GM11168 (cell line): ENCODE measurements around the gene CEP89.
"Not testable (repeated sequence)": the region's sequence is repeated elsewhere in the genome, so short reads cannot be mapped to it uniquely, and the experiment has no call there.

Experiments
- in situ Hi-C: fragments of 300-500 bp; cut with MboI; formaldehyde crosslinking; loops from one replicate; pipeline ENCODE4 v1.12.0; 2022; ENCODE audit warnings: low sequenced_read_pairs; ENCODE audit not compliant: unreplicated experiment

CEP89 gene

DNA sequence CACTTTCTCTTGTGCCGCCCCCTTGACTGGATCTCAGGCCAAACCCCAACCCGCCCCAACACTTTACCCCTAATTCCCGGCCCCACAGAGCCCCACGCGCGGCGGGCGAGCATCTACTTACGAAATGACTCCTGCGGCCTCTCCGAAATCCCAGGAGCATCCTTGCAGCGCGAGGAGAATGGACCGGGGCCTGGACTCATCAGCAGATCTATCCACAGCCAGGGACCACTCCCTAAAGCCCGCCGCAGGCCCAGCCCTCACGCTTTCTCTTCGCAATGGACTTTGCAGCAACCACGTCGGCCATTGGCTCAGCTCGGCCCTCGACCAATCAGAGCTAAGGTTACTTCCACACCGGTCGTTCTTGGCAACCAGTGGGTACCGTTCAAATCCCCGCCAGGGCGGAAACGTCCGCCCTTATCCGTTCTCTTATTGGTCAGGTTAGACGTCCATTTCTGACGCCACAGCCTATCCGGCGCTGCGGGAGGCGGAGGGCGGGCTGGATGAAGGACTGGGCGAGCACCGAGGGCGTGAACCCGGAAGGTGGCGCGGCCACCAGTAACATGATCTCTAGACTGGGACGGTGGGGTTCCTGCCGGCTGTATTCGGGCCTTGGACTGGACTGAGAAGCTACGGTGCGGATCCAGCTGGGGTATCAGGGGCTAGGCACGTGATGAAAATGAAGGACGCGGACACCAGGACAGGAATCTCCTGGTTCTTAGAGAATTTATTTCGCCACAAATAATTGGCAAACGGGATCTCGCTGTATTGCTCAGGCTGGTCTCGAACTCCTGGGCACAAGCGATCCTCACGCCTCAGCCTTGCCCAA lies at the start of gene CEP89, which contains the start of gene FAAP24:
Gene CEP89 (minus strand): TSS at position 244 of the 826 bp plus-strand sequence. CDS start 84 bp downstream, at position 160.
Gene FAAP24 (plus strand): TSS at position 528 of the 826 bp plus-strand sequence. CDS start 955 bp downstream, outside the sequence.
- in situ Hi-C loops = no loop called here

DNA sequence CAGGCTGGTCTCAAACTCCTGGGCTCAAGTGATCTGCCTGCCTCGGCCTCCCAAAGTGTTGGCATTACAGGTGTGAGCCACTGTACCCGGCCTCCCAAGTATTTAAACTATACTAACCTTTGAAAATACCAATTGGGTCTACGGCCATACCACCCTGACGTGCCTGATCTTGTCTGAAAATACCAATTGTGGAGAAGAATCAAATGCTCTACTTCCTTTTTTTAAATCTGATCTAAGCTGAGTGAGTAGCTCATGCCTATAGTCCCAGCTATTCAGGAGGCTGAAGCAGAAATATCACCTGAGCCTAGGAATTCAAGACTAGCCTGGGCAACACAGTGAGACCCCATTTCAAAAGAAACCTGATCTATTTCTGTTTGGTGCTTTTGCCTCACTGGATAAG lies 39.1 kb upstream of the CEP89 start:
- in situ Hi-C loops = not testable (repeated sequence)

DNA sequence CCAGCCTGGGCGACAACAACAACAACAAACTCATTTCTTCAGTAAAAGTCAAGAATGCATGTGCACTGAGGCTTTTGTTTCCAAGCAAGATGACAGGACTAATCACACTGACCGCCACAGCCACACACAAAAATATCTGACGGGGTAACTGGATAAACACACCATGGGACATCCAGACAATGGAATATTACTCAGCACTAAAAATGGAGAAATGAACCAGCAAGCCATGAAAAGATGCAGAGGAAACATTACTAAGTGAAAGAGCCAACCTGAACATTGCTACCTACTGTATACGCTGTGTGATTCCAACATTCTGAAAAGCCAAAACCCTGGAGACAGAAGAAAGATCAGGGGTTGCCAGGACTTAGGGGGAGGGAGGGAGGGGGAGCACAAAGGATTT lies 37.0 kb upstream of the CEP89 start:
- in situ Hi-C loops = no loop called here

DNA sequence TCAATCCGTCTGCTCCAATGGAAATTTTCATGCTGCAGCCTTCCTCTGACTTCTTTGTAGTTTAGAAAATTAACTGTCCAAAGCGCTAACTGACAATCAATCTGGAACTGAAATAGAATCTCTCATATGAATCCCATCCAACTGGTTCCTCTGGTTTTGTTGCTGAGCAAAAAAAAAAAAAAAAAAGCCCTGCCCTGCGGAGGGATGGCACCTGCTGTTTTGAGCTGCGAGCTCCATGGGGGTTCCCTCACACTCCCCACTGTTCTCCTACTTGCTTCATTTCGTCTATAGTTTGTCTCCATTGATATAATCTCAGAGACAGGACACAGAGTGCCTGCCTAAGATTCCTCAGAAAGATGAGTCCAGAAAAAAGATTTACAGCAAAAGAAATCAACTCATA lies 33.7 kb upstream of the CEP89 start:
- in situ Hi-C loops = no loop called here

DNA sequence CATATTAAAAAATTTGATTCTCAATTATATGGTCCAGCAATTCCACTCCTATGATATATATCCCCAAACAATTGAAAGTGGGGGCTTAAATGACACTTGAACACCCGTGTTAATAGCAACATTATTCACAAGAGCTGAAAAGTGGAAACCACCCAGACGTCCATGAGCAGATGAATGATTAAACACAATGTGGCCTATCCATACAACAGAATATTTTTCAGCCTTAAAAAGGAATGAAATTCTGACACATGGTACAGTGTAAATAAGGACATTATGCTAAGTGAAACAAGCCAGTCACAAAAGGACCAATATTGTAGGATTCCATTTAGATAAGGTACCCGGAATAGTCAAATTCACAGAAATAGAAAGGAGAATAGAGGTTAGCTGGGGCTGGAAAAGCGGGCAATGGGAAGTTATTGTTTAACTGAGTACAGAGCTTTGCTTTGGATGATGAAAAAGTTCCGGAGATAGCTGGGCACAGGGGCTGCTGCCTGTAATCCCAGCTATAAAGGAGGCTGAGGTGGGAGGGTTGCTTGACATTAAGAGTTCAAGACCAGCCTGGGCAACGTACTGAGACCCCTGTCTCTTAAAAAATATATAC lies 31.8 kb upstream of the CEP89 start:
- in situ Hi-C loops = not testable (repeated sequence)

DNA sequence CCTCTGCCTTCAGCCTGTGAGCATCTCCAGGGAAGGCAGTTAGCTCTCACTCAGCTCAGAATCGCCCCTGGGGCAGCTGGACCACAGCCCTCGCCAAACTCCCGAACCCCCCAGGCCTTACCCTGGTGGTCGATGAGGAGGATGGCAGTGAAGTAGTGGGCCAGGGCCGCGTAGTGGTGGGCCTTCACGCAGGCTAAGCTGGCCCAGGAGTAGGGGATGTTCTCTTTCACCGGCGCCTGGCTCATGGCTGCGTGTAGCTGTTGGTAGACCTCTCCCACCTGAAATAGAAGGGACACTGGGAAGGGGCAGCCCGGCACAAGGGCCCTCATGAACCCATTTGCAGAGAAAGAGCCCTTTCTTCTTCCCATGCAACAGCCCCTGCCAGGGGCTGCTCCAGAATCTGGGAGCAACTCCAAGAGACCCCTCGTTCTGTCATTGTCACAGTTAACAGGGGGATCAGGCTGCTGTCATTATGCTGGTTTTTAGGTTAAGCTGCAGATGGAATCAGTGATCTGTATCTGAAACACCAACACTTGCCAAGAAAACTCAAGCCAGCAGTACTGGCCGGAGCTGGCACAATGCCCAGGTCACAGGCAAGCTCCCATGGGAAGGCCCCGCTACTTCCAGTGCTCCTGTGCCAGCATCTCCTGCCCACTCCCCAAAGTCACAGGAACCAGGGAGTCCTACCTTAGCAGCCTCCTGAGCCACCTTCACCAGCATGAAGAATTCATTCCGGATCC lies 30.5 kb upstream of the CEP89 start:
- in situ Hi-C loops = not testable (repeated sequence)

DNA sequence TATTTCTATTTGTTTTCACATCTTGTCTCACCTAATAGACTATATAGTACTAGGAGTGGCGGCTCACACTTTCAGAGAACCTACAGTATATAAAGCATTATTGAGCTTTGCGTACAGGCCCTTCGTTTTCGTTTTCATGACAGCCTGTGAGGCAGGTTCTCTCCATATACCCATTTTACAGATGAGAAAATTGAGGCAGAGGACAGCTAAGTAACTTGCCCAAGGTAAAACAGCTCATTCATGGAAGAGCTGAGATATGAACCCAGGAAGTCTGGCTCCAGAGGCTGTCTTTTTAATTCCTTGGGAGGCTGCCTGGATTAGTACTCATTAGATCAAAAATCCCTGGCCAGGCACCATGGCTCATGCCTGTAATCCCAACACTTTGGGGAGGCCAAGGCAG lies 29.2 kb upstream of the CEP89 start:
- in situ Hi-C loops = no loop called here

DNA sequence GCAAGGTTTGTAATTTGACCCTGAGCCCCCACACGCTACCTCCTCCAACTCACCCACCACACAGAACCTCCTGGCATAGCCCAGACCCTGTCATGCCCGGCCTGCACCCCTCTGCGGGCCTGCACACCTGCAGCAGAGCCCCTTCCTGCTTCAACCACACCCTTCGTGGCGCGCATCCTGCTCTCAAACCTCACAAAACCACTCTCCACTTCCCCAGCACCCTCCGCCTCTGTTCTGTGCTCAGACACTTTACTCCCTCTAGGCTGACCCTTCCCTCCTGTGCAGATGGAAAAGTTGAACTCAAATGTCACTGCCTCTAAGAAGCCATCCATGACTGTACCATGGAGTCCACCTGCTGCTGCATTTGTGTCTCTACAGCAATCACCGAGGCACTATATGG lies 28.8 kb upstream of the CEP89 start:
- in situ Hi-C loops = no loop called here

DNA sequence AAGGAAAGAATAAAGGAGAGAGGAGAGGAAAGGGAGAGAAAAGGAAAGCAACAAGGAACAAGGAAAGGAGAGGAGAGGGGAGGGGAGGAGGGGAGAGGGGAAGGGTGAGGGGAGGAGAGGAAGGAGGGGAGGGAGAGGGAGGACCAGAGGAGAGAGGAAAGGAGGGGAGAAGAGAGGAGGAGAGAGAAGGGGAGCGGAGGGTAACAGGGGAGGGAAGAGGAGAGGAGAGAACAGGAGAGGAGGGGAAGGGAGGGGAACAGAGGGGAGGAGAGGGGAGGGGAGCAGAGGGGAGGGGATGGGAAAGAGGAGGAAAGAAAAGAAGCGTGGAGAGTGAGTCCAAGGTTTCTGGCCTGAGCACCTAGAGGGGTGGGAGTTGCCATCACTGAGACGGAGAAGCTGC lies 27.0 kb upstream of the CEP89 start:
- in situ Hi-C loops = no loop called here

DNA sequence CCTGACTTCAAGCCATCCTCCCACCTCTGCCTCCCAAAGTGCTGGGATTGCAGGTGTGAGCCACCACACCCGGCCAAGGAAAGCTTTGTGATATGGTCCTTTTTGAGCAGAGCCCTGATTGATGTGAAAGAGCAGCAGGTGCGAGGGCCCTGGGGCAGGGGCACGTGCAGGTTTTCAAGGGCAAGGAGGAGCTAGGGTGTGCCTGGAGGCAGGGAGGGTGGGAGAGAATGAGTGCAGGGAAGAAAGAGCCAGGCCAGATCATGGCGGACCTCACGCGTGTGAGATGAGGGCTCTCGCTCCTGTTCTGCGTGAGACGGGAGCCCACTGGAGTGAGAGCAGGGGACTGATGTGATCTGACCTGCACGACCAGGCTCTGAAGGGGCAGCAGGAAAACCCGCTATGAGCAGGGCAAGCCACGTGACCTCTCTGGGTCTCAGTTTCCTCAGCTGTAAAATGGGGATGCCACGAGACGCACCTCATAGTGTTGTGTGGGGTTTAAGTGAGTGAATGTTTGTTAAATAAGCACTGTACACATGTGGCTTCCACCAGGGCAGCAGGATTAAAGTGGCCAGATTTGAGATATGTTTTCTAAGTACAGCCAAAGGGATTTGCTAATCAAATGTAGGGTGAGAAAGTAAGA lies 26.1 kb upstream of the CEP89 start:
- in situ Hi-C loops = no loop called here

DNA sequence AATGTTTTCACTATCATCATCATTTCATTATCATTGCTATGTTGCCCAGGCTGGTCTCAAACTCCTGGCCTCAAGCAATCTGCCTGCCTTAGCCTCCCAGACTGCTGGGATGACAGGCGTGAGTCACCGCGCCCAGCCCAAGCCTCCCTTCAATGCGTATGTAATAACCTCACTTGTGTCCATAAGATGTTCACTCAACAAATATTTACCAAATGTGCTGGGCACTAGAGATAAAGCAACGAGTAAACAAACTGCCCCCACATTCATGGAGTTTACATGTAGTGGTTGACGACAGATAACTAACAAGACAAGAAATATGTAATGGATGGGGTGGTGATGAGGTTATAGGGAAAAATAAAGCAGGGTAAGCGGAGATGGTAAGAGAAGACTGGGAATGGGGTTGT lies 25.3 kb upstream of the CEP89 start:
- in situ Hi-C loops = not testable (repeated sequence)

DNA sequence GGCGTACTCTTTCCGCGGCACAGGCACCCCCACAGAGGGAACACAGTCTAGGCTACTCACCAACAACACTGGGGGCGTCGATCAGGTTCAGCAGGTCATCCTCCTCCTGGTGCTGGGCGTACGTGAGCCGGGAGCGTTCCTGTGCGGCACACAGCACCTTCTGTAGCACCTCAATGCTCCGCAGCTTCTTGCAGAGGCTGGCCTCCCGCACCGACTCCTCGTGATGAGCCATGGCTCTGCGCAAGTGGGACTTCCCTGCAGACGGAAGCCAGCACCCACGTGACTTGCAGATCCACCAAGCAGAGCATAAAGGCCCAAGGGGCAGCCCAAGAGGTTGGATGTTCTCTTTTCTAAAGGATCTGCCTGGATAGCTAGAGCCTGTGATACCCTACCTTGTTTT lies 24.2 kb upstream of the CEP89 start:
- in situ Hi-C loops = not testable (repeated sequence)

DNA sequence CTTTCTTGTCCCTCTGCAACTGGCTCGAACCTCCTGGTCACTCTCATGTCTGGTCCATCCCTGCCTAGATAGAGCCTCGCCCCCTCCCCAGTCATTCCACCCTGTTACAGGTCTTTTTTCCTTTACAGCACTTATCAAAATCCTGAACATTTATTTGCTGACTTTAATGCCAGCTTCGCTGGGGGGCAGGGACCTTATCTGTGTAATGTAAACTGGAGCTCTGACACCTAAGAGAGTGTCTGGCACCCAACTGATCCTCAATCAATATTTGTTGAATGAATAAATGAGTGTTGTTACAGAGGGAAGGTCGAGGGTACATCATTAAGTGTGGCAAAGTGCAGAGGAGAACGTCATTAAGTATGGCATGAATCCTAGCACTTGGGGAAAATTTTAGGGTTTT lies 17.0 kb upstream of the CEP89 start:
- in situ Hi-C loops = no loop called here

DNA sequence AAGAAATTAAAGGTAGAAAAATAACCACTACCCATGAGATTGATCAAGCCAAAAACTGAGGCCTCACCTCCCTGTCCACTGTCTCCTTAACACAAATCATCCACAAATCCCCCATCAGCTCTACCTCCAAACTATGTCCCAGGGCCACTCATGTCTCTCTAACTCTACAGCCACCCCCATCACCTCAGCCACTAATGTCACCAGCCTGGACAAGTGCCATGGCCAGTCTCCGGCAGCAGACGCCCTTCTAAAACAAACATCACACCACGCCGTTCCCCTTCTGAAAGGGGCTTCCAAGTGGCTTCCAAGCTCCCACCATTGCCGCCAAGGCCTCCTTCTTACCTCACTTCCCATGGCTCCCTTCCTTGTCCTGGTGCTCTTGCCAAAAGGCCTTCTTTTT lies 16.5 kb upstream of the CEP89 start:
- in situ Hi-C loops = not testable (repeated sequence)

DNA sequence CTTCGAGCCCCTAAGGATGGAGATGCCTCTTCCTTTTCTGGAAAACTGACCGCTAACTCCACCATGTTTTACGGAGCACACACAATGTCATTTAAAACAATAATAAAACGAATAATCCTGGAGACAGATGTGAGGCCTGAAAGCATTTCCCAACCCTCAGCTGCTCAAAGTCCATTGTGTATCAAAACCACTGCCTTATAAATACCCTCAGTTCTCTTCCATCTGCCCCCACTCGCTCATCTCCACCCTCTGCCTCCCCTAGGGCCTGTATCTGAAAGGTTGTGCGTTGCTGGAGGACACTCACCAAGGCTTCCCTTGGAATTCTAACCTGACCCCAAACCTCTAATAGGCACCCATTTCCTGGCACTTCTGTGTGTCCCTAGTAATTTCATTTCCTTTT lies 10.7 kb upstream of the CEP89 start:
- in situ Hi-C loops = not testable (repeated sequence)

DNA sequence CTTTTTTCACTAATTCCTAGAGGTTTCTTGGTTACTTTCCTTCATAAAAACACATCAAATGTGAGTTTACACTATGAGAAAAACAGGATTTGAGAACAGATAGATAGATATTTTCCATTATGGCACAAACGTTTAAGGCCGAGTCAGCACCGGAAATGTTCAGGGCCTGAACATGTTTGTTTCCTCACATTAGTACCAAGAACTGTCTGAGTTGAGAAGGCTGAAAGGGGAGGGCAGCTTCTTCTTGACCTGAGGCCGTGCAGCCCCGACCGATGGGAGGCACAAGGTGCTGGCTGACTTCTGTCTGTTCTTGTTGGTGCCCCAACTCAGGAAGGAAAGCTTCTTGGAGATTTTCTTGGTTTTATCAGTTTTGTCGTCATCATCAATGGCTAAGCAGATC lies 8.0 kb upstream of the CEP89 start:
- in situ Hi-C loops = not testable (repeated sequence)

DNA sequence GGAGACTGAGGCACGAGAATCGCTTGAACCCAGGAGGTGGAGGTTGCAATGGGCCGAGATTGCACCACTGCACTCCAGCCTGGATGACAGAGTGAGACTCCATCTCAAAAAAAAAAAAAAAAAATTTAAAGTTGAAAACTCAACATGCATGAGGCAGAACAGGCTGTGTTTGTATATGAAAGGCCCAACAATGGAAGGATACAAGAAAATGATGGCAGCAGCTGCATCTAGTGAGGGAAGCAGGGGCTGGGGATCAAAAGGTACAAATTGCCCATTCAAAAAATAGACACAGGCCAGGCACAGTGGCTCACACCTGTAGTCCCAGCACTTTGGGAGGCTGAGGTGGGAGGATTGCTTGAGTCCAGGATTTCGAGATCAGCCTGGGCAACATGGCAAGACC lies 6.1 kb upstream of the CEP89 start:
- in situ Hi-C loops = not testable (repeated sequence)

DNA sequence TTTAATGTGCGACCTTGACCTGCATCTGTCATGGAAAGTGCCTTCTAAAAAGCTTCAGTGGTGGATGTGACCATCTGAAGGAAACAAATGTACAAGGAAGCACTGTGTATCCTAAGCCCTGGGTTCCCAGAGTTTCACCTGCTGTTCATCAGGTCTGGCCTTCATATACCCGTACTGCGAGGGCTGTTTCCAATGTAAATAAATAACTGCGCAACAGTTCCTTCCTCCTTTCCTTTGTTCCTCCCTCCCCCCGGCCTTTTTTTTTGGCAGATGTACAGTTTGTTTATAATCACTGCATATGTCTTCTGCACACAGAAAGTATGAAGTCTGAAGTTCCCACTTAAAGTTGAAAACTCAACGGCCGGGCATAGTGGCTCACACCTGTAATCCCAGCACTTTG lies 5.5 kb upstream of the CEP89 start:
- in situ Hi-C loops = no loop called here

DNA sequence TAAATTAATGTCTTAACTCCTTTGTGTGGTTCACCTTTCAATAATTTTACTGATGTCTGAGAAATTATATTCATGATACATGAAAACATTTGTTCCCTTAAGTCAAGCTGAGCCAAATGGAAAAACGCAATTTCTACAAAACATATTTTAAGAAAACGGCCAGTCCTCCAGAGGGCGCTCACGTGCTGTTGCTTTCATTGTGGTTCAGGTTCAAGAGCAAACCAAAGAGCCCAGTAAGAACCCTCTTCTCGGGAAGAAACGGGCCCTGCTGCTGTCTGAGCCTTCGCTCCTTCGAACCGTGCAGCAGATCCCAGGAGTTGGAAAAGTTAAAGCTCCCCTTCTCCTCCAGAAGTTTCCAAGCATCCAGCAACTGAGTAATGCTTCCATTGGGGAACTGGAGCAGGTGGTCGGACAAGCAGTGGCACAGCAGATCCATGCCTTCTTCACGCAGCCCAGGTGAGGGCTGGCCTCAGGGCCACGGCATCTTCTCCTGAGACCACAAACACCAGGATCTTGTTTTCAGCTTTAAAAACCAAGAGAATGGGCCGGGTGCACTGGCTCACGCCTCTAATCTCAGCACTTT lies 4.6 kb upstream of the CEP89 start:
- in situ Hi-C loops = no loop called here

DNA sequence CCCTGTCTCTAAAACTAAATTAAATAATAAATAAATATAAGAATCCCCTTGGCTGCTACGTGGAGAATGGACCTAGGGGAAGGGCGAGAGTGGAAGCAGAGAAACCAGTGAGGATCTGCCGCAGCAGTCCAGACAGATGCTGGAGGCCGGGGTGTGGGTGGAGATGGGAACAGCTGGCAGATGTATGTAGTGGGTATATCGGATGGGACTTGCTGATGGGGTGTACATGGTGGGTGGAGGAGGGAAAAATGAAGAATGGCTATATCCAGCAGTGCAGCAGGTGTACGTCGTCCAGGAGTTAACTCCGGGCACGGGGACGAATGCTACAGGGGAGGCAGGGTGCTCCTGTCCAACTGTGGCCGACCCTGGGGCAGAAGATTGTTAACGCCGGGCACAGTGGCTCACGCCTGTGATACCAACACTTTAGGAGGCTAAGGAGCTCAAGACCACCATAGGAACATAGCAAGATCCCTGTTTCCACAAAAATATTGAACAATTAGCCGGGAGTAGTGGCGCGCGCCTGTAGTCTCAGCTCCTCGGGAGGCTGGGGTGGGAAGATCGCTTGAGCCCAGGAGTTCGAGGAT lies 654 bp downstream of the CEP89 start:
- in situ Hi-C loops = no loop called here
